HG03159 (cell line): ENCODE results near the gene VGLL4.
"Not testable (repeated sequence)": the region's sequence is repeated elsewhere in the genome, so short reads cannot be mapped to it uniquely, and the experiment has no call there.

Experiments
- ATAC-seq: cut with Tn5 transposase; IDR thresholded peaks from one replicate; pipeline ENCODE4 v1.9.1; 2021; ENCODE audit warnings: mild to moderate bottlenecking, moderate library complexity; ENCODE audit not compliant: unreplicated experiment

VGLL4 gene

DNA sequence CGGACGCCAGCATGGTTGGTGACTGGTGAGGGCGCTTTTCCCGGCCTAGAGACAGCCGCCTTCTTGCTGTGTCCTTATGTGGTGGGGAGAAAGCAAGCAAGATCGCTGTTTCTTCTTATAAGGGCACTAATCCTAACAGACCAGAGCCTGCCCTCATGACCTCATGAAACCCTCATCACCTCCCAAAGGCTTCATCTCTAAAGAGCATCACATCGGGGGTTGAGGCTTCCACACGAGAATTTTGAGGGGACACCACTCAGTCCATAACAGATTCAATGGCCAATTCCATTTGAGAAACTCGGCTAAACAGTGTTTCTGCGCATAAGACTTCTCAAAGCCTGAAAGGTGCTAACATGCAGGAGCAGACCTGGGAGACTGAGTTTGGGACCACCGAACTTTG, 54.0 kb downstream of the VGLL4 start:
- no peak for ATAC-seq

DNA sequence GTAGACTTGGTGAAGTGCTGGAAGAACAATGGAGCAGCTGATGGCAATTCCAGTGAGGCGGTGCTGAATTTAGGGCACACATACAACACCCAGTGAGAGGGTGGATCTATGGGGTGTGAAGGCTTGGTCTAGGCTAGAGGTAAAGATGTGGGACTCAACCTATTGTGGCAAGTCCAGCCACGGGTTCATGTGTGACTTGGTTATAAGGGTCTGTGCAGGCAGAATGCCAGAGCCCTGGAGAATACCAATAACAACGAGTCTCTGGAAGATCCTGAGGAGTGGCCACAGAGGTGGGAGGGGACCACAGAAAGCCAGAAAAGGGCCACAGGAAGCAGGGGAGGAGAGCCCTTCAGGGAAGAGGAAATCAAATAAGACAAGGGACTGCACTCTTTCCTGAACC, 55.0 kb downstream of the VGLL4 start:
- no peak for ATAC-seq

DNA sequence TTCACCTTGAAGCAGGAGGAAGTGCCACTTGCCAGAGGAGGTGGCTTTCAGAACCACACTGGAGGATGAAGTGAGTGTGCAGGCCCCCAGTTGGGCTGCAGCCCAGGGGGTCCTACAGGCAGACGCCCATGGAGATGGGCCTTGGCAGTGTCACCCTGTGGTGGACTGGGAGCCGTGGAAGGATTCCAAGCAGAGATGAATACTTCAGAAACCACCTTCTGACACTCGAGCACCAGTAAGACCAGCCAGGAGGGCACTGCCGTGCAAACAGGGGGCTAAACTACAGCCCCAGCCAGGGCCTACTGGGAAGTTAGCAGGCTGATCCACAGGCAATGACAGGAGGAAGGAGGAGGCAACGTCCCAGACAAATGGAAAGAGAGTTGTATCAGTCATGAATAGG, 55.4 kb downstream of the VGLL4 start:
- no peak for ATAC-seq

- ATAC-seq, result no peak
Observed at GRCh38 chr3:11587766-11588165, 55.9 kb downstream of the VGLL4 start.

DNA sequence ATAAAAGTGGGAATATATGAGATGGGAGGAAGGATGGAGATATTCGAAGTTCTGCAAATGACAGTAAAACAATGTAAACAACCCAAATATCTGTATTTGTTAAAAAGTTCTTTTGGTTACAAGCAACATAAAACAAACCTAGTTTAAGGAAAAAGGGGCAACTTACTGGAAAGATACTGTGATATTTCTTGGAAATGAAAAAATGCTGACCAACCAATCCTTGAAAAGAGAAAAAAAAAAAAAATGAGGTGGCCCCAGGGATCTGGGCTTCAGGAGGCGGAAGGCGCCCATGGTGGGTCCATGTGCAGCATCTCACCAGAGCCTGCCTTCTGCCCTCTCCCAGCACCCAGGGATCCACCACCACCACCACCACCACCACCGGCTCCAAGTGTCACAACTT, 59.1 kb downstream of the VGLL4 start:
- no peak for ATAC-seq

DNA sequence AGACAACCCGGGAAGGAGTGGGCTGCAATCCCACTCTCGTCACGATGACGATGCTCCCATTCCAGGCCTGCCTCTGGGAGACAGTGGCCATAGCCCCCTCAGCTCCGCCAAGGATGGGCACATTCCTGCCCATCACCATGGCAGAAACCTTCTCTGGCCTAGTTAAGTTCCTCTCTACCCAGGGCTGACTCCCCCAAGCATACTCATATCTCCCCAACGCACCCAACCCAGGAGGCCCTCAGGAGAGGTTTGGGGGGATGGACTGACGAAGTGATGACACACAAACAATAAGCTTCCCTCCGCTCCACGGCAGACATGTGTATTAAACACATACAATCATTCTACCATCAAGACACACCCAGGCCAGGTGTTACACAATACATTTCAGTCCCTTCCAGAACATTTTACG, 60.1 kb downstream of the VGLL4 start:
- no peak for ATAC-seq

- ATAC-seq, result no peak
Observed at GRCh38 chr3:11583235-11583634, 60.5 kb downstream of the VGLL4 start.

GRCh38 chr3:11582191-11582968, 61.3 kb downstream of the VGLL4 start:
- ATAC-seq, result no peak

DNA sequence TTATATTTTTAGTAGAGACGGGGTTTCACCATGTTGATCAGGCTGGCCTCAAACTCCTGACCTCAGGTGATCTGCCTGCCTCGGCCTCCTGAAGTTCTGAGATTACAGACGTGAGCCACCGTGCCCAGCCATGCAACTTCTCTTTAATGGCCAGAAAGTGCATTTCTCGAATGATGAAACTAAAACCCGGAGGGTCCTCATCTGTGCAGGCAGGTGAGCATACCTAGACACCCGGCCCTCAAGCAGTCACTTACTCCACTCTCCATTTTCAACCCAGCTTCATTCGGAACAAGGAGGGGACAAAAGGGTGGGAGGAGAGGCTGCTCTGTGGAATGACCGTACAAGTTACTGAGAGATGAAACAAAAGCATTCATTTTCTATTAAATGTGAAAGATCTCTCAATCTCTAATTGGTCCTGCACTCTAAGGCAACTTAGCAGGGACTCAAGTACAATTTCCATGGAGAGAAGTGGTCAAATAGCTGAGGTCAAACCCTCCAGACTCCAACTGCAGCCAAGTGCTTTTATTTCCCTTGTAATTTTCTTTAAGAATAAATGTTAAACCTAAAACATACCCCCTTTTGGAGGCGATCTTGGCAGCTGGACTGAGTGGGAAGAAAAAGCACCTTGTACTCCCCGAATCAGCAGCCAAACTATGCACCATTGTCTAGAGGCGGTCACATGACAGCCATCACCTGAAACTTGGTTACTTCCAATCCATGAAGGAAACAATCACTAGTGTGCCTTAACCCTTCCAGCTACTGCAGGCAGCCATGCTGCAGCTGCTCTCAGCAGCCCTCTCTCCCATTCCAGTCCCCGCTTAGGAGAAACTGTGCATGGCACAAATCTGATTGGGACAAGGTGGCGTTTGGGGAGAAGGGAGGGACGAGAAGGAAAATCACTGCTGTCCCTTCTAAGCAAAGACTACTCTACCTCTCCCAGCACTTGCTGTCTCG, 62.2 kb downstream of the VGLL4 start:
- ATAC-seq, result no peak

DNA sequence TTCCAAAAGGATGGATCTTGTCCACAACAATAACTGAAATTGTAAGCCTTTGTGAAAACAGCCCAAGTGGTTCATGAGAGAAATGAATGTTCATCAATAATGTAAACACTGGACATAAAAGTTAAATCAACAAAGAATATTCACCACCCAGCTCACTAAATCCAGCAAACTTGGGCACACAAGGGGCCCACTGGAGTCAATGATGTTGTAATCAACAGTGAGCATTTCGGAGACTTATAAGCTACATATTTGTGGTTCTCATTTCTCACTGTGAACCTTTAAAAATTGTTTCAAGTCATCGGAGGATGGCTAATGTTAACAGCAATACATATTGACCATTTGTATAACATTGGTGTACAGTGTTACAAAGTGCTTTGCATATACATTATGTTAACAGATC, 63.1 kb downstream of the VGLL4 start:
- no peak for ATAC-seq

DNA sequence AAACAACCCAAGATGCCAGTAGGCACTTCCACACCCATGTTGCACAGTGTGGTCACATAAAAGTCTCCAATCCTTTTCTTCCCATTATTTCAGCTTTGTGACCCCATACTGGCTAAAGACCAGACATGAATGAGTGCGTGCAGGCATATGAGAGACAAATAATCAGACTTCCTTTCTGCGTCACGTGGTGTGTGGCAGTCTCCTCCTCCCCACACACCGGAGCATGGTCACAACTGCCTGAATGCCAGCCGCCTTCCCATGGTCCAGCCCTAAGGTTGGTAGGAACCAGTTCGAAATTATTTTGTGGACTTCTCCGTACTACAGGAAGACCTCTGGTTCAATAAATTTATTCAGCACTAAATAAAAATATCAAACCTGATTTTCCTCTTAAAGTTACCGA, 65.5 kb downstream of the VGLL4 start:
- no peak for ATAC-seq

DNA sequence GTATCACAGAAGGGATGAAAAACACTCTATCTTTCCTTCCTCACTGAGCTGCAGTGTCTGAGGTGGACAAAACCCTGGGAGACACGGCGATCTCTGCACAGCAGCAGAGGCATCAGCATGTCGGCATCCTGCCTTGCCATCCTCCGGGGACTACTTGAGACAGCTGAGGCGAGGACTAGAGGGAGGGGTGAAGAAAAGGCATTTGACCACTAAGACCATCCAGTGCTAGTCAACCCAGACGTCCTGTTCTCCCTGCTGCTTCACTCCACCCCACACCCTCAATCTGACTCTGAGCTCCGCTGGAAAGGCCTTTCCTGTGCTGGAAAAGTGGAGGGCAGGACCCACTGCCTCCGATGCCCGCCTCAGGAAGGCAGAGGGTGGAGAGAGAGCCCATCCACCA, 67.3 kb downstream of the VGLL4 start:
- ATAC-seq, result no peak

DNA sequence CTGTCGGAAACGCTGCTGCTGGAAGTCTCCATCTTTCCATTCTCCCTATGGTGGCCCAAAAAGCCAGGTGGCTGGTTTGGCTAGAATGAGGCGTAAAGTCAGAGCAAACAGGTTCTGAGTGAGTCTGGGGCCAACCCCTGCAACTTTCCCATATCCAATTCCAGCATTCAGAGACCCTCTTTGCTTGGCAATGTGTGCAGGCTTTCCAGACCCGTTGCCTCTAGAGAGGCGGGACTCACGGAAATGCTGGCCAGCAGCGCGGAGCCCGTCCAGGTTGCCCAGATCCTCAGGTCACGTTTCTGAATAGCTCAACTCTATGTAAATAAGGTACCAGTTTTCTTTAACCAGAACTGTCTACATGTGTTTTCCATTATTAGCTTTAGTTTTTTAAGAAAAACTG, 68.0 kb downstream of the VGLL4 start:
- ATAC-seq, result no peak

DNA sequence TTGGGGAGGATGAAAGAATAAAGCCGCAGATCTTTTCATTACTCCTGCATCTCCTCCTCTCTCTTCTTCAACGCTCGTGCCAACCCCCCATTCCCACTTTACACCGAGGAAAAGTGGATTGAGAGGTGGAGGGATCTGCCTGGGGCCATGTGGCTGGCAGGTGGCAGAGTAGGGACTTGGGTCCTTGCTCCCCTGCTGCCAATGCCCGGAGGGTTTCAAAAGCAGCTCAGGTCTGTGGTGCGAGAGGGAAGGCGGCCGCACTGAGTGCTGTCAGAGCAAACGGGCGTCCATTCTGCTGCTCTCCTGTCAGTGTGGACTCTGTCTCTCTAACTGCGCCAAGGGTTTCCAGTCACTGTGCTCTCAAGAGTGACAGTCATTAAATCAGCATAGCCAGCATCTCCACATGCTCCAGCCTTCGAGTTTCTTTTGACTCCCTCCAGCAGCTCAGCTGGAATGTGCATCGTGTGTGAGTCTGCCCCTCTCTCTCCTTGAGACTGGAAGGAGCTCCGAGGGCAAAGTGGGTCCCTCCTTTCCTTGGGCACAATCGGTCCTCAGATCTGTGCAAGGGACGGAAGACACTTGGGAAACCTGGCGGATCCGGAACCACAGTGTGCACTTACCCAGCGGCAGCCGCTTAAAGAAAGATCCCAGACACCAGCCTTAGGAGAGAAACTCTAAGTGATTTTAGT, 68.6 kb downstream of the VGLL4 start:
- ATAC-seq, result no peak

GRCh38 chr3:11572660-11573059, 71.1 kb downstream of the VGLL4 start:
- not testable (repeated sequence) for ATAC-seq

DNA sequence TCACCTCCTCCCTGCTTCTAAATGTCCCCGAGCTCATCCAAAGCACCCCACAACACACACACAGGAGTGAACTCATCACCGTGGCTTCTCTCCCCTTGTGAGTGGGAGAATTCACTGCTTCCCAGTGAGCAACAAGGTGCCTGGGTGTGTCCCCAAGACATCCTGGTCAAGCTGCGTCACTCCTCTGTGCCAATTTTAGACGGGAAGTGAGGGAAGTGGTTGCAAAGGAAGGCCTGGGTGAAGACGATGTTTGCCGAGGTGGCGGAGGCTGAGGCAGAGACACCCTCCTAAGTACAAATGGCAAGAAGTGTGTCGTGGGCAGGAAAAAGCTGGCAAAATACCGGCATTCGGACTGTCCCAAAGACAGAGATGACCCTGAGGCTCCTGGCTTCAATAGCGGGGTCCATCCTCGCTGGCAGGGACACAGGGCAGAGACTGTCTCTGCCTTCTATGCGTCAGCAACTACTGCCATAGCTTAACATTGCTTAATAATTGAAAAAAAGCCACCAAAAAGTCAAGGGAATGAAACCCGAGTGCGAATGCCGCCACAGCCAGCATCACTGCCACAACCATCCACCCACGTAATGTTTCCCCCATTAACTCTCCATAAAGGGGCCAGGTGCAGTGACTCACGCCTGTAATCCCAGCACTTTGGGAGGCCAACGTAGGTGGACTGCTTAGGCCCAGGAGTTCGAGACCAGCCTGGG, 72.8 kb downstream of the VGLL4 start:
- ATAC-seq, result no peak

DNA sequence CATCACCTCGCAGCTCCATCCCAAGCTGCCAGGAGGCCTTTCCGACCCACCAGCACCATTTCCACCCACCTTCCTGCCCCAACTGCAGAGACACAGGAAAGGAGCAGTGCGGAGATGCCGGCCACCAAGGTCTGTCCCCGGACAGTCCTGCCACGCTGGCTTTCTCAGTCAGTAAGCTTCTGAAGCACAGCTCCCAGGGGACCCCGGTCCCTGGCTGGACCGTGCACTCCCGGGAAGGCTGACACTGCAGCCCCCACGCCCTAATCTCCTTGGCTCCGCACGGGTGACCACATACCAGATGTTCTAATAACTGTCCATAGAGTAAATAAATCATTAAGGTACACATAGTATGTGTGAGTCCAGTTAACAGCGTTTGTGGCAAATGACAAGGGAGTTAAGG, 73.5 kb downstream of the VGLL4 start:
- ATAC-seq, result no peak

GRCh38 chr3:11569156-11569741, 74.5 kb downstream of the VGLL4 start:
- no peak for ATAC-seq

GRCh38 chr3:11568503-11569155, 75.1 kb downstream of the VGLL4 start:
- no peak for ATAC-seq
